GM18526 (cell line): ENCODE measurements around the gene SLC35G1.

Experiments
- POLR2A ChIP-seq: IDR thresholded peaks from 3 replicates; pipeline ENCODE4 v1.6.1; 2011; ENCODE audit not compliant: insufficient read length; ENCODE audit errors: extremely low read depth

SLC35G1 gene

DNA sequence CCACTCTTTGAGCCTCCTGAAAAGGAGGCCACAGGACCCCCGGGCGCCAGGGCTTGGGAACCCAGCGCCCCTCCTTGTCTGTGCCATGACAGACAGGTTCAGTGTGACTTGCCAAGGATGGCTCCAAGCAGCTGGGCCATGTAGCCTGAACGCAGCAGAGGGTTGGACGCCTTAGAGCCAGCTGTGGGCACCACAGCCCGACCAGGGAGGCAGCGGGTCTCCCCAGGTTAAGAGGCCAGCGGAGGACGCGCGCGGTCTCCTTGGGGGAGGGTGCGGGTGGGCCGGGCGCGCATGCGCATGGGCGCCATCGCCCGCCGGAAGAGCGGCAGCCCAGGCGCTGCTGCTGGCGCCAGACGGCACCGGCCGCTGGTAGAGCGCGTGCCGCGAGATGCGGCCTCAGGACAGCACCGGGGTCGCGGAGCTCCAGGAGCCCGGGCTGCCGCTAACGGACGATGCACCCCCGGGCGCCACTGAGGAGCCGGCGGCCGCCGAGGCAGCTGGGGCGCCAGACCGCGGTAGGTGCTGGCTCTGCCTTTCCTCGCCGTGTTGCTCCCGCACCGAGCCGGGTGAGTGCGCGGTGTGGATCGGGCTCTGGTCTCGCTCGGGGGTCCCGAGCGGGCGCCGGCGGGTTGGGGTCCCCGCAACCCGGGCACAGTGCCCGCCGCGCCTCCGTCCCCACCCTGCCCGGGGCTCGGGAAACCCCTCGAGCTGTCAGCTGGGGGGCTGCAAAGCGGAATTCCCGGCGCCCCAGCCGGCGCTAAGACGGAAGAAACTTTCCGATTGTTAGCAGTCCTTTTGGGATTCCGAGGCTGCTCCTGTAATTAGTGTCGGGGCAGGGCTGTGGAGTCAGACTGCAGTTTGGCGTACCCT, at the start of gene SLC35G1:
Gene SLC35G1 (plus strand): TSS at position 333 of the 870 bp plus-strand sequence. CDS start 56 bp downstream, at position 389.
- peak; percentile 95 for TF ChIP-seq POLR2A

GRCh38 chr10:93844979-93845626, 48.7 kb upstream of the SLC35G1 start:
- no peak for TF ChIP-seq POLR2A

GRCh38 chr10:93849593-93849992, 44.2 kb upstream of the SLC35G1 start:
- TF ChIP-seq POLR2A = no peak

DNA sequence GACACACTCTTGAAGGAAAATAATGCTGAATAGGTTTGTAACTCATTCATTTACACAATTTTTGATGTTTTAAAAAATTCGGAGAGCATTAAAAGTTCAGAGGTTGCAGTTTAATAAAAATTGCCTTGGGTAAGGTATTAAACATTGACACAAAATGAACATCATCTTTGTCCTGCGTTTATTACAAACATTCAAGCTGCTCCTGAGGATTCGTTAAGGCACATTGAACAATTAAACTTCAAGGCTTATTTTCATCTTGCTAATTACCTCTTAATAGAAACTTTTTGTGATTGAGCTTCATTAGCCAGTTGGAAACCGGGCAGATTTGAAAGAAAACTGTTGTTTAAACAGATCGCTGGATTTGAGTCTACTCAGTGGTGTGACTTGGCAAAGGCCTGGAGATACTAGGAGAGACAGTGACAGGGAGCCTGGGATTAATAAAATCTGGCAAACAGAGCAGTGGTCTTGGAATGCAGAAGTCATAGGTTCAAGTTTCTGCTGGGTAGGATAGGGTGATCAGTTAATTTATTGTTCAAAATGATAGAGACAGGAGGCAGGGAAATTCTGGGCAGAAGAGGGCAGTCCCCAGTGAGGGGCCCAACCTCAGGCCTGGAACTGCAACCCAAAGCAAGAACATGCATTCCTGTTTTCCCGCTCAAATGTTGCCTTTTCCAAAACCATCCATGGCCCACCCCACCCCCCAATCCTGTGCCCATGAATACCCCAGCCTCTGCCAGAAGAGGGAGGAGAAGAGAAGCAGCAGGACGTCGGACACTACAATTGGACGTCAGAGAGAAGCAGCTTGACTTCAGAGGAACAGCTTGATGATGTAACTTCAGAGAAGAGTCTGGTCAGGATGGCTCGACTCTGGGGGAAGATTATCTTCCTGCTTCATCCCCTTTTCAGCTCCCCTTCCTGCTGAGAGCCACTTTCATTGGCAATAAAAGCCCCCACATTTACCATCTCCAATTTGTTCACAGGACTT, 43.5 kb upstream of the SLC35G1 start:
- TF ChIP-seq POLR2A = no peak

DNA sequence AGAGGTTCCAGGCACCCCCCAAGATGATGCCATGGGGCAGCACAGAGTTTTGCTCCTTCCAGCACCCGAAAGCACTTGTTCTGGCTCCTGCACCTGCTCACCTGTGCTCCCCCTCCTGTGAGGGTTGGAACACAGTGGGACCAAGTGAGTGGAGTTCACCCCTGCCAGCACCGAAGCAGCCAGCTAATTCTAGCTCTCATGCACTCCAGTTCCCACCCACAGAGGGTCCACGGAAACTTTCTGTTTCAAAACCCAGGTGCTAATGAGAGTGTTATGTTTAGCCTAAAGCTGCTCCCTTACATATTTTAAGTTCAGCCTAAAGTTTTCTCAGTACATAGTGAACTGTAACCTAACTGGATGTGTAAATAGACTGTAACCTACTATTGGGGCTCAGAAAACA, 42.6 kb upstream of the SLC35G1 start:
- no peak for TF ChIP-seq POLR2A

DNA sequence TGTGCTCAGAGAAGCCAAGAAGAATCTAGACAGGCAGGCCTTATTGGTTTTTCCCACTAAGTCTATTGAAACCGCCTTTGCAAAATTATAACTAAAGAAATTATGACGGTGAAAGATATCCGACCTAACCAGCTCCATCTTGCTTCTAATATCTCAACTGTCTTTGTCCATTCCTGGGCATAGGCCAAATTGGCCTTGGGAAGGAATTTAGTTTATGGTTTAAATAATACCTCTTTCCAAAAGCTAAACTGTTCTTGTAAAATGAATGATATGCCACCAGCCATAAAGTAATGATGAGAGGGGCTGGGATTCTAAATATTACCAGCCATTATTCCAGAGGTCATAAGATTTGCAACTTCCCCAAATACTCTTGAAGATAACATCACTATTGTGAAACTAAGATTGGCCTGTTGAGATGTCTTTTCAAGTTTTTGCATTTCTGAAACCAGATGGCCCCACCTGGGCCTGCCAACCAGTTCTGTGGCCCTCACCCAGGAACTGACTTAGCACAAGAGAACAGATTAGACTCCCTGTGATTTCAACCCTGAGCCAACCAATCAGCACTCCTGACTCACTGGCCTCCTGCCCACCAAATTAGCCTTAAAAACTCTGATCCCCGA, 41.2 kb upstream of the SLC35G1 start:
- TF ChIP-seq POLR2A = no peak

DNA sequence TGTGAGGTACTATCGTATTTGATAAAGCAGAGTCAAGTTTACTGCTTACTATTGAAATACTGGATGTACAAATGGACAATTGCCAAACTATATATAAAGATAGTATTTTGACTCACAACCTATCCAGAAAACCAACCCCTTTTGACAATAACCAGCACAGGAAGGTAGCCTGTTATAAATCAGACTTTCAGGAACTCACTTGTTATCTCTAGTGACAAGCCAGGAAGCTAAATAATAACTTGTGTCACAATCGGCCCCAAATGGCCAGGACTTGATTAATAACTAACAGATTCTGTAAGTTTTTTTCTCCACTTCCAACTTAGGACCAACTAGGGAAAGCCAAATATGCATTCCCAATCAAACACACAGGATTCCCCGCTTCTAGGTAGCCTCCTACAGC, 38.8 kb upstream of the SLC35G1 start:
- no peak for TF ChIP-seq POLR2A

DNA sequence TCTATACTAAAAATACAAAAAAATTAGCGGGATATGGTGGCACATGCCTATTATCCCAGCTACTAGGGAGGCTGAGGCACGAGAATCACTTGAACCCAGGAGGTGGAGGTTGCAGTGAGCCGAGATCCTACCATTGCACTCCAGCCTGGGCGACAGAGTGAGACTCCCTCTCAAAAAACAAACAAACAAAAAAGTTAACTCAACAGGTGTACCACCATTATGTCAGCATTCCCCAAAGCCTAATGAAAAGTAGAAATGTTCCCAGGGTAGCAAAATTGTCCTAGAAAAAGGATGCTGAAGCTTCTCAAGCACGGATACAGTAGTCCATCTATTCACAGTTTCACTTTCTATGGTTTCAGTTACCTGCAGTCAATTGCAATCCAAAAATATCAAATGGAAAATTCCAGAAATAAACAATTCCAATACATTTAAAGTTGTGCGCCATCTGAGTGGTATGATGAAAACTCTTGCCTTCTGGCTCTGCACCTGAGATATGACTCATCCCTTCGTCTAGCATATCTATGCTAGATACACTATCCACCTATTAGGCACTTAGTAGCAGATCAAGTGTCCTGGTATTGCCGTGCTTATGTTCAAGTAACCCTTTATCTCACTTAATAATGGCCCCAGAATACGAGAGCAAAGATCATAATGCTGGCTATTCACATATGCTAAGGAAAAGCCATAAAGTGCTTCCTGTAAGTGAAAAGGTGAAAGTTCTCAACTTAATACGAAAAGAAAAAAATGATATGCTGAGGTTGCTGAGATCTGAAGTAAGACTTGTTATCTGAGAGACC, 37.2 kb upstream of the SLC35G1 start:
- no peak for TF ChIP-seq POLR2A

- TF ChIP-seq POLR2A = no peak
Observed at GRCh38 chr10:93859049-93859655, 34.6 kb upstream of the SLC35G1 start.

- no peak for TF ChIP-seq POLR2A
Observed at GRCh38 chr10:93861825-93862224, 32.0 kb upstream of the SLC35G1 start.

GRCh38 chr10:93865794-93866425, 27.9 kb upstream of the SLC35G1 start:
- TF ChIP-seq POLR2A = no peak

DNA sequence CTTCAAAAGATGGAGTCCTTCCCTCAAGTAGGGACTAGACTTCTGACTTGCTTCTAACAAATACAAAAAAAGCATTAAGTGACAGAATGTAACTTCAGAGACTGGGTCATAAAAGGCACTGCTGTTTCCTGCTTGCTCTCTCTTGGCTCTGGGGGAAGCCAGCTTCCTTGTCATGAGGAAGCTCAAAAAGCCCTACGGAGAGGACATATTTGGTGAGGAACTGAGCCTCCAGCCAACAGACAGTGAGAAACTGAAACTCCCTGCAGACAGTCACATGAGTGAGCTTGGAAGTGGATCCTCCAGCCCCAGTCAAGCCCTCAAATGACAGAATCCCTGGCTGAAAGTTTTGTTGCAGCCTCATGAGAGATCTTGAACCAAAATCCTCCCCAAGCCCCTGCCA, 26.3 kb upstream of the SLC35G1 start:
- no peak for TF ChIP-seq POLR2A

- no peak for TF ChIP-seq POLR2A
Observed at GRCh38 chr10:93871671-93872204, 22.0 kb upstream of the SLC35G1 start.
